AG09319 (cell line): ENCODE results near the gene LRRC43.

Experiments
- DNase-seq: peaks from one replicate; pipeline ENCODE4 v3.0.0-alpha.2; 2010; ENCODE audit warnings: low read depth; ENCODE audit errors: extremely low read depth
- TF ChIP-seq, protein P1 (sequence below): IDR thresholded peaks from 2 replicates; pipeline ENCODE4 v1.5.1; 2011; ENCODE audit warnings: low read depth, mild to moderate bottlenecking, inconsistent platforms, low read length, moderate library complexity

Gene LRRC43

DNA sequence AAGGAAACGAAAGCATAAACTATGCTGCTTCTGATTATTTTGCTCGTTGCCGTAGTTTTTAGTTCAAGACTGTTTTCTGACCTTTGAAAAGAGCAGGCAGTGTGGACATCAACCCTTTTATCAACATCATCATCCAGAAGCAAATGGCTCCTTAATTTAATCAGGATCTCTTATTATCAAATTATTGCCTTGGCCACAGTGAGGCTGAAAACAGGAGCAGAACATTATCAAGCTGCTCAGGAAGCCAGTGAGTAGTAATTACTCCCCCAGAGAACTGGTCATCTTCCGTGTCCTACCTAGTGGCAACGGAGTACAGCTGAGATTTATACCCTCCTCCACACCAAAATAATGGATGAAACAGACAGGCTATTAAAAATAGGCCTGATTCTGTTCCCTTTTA, 45.2 kb downstream of the LRRC43 start:
- TF ChIP-seq, protein P1, sequence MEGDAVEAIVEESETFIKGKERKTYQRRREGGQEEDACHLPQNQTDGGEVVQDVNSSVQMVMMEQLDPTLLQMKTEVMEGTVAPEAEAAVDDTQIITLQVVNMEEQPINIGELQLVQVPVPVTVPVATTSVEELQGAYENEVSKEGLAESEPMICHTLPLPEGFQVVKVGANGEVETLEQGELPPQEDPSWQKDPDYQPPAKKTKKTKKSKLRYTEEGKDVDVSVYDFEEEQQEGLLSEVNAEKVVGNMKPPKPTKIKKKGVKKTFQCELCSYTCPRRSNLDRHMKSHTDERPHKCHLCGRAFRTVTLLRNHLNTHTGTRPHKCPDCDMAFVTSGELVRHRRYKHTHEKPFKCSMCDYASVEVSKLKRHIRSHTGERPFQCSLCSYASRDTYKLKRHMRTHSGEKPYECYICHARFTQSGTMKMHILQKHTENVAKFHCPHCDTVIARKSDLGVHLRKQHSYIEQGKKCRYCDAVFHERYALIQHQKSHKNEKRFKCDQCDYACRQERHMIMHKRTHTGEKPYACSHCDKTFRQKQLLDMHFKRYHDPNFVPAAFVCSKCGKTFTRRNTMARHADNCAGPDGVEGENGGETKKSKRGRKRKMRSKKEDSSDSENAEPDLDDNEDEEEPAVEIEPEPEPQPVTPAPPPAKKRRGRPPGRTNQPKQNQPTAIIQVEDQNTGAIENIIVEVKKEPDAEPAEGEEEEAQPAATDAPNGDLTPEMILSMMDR, result no peak
- no peak for DNase-seq

DNA sequence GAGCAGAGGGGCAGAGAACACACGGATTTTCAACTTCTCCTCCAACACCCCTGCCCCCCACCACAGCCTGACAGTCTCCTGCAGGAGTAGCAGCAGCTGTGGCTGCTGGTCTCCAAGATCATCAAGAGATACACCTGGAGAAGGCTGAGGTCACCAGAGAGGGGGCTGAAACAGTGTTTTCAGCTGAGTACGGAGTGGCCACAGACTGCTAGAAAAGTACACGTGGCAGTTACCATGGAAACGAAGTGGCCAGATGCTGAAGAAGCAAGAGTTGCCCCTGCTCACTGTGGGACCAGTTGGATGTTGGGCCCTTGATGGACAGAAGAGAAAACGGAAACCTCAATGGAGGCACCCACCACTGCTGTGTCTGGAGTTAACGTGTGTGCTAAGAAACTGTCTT, 47.9 kb downstream of the LRRC43 start:
- DNase-seq, result no peak
- TF ChIP-seq, protein P1, result no peak

DNA sequence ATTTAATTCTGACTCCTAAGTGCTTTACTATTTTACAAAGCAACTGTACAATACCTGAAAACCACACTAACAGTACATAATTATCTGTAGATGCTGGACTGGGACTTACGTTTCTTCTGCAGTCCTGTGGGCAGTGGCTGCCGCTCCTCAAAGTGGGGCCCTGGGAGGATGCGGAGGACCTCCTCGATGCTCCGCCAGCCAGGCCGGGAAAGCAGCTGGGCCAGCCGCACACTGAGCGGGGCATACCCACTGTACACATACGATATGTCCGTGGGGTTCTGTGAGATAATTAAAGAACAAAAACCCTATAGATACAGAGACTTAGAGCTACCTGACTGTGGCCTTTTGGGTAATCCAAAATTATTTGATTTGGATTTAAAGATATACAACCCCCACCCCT, 49.8 kb downstream of the LRRC43 start:
- TF ChIP-seq, protein P1, result no peak
- no peak for DNase-seq

DNA sequence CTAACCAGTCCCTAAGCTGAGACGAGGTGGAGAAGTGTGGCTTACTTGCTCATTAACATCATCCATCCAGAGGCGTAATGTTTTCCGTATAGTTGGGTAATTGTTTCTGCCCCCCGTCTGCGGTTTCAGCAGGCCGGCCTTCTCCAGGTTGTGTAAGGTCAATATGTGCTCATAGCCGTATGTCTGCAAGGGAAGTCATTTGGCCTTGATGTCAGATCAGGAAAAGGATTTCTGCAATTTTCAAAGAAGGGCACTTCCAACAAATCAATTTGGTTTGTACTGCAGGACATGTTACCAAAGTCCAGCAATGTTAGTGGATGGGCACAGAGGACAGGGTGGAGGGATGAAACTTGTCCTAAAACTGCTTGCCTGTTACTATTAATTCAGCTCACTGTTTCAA, 52.8 kb downstream of the LRRC43 start:
- no peak for DNase-seq
- TF ChIP-seq, protein P1, result no peak

DNA sequence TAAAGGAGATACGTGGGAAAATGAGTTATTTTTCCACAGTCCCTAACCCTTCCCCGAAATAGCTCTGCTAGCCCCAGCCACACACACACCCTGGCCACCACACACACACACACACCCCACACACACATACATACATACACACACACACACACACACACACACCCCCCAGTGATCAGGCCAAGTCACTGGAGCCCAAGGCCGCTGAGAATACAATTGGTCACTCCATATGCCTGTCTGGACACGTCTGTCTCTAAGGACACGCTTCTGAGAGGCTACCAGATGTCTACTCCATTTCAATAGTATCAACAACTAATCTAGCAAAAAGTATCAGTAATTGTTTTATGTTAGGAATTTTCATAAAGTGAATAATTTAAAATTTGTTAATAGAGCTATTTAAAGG, 55.9 kb downstream of the LRRC43 start:
- TF ChIP-seq, protein P1, result no peak
- no peak for DNase-seq

DNA sequence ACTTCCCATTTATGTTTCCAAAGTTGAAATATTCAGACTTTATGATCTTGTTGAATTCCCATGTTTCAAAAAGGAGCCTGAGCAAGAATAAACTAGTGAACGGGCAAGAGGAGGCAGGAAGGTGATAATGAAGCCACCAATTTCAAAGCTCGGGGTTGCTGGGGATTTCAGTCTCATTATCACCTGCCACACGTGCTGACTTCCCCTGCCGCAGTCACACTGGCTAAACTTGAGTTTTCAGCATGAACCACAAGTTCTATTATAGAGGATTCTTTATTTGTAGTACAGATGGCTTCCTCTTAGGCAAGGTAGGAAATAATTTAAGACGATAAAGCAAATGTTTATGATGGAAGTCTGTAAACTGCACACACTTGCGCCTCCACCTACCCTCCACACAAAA, 61.0 kb downstream of the LRRC43 start:
- TF ChIP-seq, protein P1, result no peak
- no peak for DNase-seq

DNA sequence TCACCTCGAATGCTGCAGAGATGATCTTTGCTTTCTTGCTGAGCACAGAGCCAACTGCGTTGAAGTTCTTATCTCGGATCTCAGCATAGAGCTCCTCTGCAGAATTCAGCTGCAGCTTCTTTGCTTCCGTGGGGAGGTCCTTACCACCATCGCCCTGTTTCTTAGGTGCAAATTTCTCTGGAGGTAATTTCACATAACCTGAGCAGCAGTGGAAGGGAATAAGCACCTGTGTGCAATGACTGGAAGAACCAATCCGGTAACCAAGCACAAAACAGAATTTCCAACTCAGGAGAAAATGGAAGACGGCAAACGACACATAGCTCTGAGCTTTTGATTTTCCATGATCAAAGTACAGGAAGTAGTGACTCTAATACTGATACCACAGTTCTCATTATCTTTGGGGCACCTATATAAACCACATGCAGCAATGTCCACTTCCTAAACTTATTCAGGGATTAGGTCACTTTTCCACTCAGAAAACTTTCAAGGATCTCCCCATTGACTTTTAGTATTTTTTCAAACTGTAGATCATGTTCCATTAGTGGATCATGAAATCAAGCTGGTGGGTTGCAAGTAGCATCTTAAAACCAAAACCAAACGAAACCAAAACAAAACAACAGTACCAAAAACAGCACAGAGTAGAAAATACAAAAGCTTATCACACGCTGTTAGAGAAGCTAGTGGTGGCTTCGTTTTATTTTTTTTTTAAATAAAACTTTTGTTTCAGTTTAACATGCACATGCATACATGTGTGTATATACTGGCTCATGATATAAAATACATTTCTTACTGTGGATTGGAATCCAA, 61.8 kb downstream of the LRRC43 start:
- no peak for DNase-seq
- TF ChIP-seq, protein P1, result no peak
